Measurements from ENCODE around the gene TSPYL6.

TSPYL6 gene

GRCh38 chr2:54255230-54256090, 569 bp downstream of the TSPYL6 start:
- no peak for DNase-seq

DNA sequence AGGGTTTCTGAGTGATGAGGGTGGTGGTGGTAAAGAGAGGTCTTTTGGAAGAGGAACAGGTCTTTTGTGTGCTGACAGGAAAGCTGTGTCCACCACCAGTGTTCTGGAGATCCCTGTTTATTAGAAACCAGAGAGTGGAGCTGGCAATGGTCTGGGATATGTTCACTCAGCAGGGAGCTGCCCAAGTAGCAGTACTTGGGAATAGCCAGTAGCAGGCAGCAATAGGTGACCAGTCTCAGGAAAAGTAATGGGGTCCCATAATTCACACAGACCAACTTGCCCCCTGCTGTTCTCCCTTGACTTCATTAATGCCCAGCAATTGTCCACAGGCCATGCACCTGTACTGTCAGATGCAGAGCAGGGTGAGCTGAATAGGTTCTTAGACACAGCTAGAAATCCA, 1.8 kb downstream of the TSPYL6 start:
- no peak for DNase-seq

DNA sequence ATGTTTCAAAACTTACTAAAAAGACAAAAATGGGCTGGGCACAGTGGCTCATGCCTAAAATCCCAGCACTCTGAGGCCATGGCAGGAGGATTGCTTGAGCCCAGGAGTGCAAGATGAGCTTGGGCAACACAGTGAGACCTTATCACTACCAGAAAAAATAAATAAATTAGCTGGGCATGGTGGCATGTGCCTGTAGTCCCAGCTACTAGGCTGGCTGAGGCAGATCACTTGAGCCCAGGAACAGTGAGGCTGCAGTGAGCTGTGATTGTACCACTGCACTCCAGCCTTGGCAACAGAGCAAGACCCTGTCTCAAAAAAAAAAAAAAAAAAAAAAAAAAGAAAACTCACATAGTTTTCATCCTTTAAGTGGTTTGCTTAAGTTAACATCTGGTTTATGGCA, 6.4 kb downstream of the TSPYL6 start:
- no peak for DNase-seq

- no peak for DNase-seq
Measured at GRCh38 chr2:54247115-54247514, 8.9 kb downstream of the TSPYL6 start.

GRCh38 chr2:54240515-54241469, 15.2 kb downstream of the TSPYL6 start:
- no peak for DNase-seq

GRCh38 chr2:54239427-54239826, 16.6 kb downstream of the TSPYL6 start:
- DNase-seq, result no peak

GRCh38 chr2:54237428-54237827, 18.6 kb downstream of the TSPYL6 start:
- DNase-seq, result no peak

DNA sequence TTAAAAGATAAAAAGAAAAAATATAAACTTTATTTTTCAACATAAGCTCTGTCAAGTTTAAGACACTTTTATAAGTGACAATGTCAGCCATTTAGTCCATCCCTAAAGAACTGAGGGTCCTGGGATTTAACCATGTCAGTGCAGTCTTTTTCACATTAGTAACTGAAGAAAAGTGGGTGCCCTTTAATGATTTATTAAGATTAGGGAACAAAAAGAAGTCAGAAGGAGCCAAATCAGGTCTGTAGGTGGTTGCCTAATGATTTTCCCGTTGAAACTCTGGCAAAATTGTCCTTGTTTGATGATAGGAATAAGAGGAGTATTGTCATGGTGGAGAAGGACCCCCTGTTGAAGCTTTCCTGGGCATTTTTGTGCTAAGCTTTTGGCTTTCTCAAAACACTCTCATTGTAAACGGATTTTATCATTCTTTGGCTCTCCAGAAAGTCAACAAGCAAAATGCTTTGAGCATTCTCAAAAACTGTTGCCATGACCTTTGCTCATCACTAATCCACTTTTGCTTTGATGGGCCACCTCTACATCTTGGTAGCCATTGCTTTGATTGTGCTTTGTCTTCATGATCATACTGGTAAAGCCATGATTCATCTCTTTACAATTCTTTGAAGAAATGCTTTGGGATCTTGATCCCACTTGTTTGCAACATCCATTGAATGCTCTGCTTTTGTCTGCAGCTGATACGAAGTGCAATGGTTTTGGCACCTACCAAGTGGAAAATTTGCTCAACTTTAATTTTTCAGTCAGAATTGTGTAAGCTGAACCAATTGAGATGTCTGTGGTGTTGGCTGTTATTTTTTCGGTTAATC, 22.0 kb downstream of the TSPYL6 start:
- DNase-seq, result no peak

GRCh38 chr2:54228945-54229344, 27.1 kb downstream of the TSPYL6 start:
- DNase-seq, result no peak

GRCh38 chr2:54227798-54228197, 28.2 kb downstream of the TSPYL6 start:
- DNase-seq, result no peak

DNA sequence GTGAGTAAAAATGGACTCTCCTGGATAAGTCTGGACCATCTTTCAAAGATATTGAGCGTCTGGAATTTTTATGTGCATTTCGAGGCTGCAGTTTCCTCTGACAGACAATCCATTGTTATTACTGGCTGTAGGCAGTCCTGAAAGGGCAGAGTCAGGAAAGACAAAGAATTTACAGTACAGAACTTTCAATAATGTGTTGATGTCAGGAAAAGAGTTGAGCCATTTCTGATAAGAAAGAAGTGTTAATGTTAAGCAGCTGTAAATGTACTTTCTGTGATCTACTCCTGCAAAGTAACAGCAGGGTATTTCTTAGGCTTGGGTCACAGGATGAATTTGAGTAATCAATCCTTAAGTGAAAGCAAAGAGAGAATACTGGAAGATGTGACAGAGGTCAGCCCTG, 29.8 kb downstream of the TSPYL6 start:
- no peak for DNase-seq

- DNase-seq, result no peak
Measured at GRCh38 chr2:54224997-54225396, 31.0 kb downstream of the TSPYL6 start.

DNA sequence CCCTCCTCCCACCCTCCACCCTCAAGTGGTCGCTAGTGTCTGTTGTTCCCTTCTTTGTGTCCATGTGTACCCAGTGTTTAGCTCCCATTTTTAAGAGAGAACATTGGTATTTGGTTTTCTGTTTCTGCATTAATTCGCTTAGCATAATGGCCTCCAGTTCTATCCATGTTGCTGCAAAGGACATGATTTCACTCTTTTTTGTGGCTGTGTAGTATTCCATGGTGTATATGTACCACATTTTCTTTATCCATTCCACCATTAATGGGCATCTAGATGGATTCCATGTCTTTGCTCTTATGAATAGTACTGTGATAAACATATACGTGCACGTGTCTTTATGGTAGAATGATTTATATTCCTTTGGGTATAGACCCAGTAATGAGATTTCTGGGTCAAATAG, 42.9 kb downstream of the TSPYL6 start:
- DNase-seq, result no peak

DNA sequence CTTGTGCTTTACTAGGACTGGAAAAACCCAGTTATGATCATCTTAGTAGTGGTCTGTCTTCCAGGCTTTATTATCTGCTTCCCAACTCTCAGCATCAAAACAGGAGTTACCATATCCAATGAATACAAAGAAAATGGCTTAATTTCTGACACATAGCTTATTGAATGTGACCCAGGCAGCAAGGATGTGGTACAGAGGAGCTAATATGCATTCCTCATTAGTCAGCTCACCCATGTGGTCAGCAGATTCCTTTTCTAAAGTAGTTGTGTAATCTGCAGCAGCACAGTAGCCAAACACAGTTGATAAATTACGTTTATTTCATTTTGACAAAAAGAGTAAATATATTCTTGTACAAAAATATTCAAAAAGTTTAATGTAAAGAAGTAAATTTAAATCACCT, 43.6 kb downstream of the TSPYL6 start:
- no peak for DNase-seq

DNA sequence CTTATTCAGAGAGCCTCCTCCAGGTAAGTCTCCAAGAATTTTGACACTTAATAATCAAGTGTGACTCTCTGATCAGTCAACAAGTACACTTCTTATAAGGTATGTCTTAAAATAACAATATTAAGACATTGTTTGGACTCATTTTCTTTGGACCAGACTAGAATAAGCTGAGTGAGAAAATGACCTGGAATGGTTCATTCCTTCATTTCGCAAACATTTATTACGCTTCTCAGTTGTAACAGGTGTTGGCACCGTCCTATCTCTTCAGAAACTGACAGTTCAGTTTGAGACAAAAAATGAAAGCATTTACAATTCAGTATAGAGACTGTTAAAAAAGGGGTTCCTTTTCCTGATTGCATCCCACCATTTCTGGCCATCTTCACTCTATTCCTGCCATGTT, 46.6 kb downstream of the TSPYL6 start:
- DNase-seq, result no peak

DNA sequence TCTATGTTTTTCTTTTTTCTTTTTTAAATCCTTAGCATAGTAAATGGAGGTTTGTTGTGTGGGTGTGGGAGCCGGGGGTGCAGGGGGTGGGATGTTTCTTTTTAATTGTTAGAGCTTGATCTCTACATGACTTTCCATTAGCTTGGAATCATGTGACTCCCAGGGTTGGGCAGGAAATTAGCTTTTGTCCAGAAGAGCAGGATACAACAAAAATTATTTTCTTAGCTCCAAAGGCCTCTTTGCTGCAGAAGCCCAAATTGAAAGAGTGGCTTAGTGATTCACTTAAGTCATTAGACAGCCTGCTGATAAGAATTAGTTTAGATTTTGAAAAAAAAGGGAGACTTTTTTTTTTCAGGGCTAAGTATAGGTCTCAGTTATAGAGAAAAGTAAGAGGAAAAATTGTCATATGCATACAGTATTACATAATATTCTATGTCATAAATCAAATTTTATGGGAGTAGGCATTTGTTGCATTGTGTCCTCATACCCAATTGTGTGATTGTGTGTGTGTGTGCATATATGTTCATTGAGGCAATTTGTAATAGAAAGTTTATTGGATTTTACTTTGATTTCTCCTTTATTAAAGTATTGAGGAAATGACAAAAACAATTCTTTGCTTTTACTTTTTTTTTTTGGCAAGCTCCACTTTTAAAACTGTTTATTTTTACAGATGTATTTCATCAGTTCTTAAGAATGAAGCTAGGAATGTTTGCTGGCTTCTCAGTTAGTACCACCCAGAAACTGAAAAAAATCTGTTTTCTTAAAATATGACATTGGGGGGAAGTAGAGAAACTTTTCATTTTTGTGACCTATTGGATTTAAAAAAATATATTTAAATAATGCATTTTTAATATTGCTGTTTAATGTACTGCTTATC, 47.4 kb downstream of the TSPYL6 start:
- no peak for DNase-seq

DNA sequence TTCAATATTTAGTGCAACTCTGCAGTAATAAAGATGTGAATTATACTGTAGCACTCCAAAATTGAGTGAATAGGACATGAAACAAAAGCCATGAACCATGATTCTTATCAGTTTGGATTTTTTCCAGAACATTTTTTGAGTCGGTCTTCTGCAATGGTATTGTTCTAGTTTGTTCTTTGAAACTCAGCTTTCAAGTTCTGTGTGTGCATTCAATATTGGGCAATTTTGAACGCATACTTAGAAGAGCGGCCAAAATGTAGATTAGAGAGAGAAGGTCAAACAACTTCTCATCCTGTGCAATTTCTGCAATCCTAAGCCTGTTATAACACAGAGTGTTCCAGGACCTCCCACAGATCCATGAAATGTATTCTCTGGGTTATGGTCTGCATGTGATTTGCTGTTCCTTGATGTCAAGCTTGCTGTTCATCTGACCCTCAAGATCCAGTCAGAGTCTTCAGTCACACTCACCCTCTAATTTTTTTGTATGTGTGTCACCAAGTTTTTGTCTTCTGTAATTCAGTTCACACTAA, 48.3 kb downstream of the TSPYL6 start:
- DNase-seq, result no peak

- no peak for DNase-seq
Measured at GRCh38 chr2:54206596-54206995, 49.4 kb downstream of the TSPYL6 start.

DNA sequence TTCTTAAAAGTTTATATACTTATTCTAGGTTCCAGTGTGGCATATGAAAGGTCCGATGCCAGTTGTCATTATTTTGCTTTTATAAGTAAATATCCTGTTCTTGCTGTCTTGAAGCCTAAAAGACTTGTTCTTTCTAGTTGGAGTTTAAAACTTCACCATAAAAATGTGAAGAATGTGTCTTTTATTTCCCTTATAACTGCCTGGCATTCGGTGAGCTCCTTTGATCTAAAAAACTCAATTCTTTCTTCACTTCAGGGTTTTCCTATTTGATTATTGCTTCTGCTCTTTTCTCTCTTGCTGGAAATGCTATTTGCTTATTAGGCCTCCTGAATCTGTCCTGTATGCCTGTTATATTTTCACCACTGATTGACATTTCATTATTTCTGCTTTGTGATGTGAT, 51.6 kb downstream of the TSPYL6 start:
- no peak for DNase-seq

Measured in NCI-H1436 (cell line).